HG03108 (cell line): Measurements from ENCODE around the gene CLNS1A.
"Not testable (repeated sequence)": the region's sequence is repeated elsewhere in the genome, so short reads cannot be mapped to it uniquely, and the experiment has no call there.

Experiments used
- ATAC-seq: cut with Tn5 transposase; IDR thresholded peaks from one replicate; pipeline ENCODE4 v1.9.1; 2021; ENCODE audit warnings: moderate library complexity; ENCODE audit not compliant: unreplicated experiment

CLNS1A gene

DNA sequence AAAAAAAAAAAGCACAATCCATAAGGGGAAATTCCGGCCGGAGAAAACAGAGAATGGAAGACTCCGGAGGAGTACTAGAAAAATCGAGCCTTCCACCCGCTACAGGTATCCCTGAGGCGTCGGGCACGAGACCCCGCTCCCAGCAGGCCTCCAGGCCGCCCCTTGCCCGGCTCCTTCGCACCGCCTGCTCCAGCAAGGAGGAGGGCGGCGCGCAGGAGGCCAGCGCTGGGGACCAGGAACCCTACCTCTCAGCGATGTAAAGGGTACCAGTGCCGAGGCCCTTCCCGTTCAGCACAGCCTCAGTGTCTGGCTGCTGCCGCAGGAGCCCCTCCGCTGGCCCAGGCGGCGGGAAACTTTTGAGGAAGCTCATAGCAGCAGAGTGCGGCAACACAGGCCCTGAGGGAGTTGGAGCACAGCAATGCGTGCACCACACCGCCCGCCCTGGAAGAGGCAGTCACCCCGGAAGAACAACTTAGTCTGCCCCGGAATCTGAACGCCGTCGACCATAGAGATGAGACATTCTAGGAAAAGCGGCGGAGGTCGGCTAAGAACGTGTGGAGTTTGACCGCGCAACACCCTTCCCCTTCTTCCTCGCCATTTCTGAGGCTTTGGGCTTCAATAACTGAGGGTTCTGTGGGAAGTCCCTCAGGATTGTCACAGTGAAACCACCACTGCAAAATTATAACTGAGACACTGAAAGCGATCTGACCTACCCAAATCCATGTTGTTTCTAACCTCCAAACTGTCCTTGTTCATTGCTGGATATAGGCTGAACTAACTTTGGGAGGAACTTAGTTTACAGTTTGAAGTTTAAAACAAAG is at the start of gene CLNS1A:
Gene CLNS1A, minus strand, starts transcription at position 450 of the 821 bp plus-strand sequence. Its CDS starts 80 bp downstream, at position 370.
- peak; percentile 99 for ATAC-seq

- no peak for ATAC-seq
Observed at GRCh38 chr11:77687088-77687487, 49.5 kb upstream of the CLNS1A start.

- no peak for ATAC-seq
Observed at GRCh38 chr11:77677138-77677537, 39.5 kb upstream of the CLNS1A start.

- no peak for ATAC-seq
Observed at GRCh38 chr11:77672264-77672663, 34.7 kb upstream of the CLNS1A start.

- no peak for ATAC-seq
Observed at GRCh38 chr11:77669848-77670511, 32.4 kb upstream of the CLNS1A start.

DNA sequence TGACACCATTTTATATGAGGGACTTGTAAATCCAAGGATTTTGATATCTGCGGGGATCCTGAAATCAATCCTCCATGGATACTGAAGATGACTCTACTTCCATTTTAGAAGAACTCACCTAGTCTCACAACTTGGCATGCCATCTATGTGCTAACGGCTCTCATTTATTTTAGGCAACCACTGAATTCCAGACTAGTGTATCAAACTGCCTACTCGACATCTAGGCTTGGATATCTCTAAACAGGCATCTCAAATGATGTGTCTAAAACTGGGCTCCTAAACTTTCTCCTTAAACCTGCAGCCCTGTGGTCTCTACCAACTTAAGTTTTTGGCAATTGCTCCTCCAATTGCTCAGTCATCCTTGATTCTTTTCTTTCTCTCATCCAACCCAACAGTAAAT is 31.2 kb upstream of the CLNS1A start:
- ATAC-seq, result no peak

DNA sequence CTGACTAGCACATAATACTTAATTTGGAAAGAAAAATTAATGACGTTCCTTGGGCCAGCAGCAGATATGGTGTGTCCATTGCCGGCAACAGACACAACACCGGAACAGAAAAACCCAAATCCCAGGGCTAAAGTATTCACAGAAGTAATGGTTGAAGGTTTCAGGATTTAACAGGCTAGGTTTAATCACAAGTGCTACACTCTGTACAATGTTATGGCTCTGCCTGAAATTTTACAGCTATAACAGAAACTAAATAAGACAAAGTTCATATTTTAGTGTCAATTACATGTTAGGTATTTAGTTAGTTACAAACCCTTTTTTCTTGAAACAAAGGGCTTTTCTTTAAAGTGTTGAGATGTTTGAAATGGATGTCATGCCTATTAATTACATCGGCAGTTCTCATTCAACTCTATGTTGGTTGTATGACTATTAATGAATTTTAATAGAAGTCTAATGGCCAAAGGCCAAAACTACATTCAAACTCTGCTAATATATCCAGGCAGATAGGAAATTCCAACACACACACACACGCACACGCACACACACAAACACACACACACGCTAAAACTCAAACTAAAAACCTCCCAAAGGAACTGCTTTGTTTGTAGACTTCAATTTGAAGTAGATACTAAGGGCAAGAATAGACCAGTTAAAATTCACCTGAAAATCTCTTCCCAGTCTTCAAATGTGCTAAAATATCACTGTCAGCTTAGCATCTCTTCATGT is 27.8 kb upstream of the CLNS1A start:
- ATAC-seq, result no peak

DNA sequence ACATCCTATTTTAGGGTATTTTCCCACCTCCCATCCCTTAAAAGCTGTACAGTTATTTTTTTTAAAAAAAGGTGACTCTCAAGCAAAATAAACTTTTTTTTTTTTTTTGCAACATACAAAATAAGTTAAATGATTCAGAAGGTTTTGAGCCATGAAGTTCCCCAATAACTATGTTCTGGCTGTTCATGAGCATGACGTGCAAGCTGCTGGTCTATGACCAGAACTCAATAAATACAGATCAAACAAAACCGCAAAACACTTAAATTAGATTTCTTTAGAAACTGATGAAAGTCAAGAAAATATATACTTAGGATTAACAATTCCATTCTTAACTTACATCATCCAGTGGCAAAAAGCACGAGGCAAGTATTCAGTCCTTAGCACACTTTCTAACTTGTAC is 24.1 kb upstream of the CLNS1A start:
- ATAC-seq, result no peak

DNA sequence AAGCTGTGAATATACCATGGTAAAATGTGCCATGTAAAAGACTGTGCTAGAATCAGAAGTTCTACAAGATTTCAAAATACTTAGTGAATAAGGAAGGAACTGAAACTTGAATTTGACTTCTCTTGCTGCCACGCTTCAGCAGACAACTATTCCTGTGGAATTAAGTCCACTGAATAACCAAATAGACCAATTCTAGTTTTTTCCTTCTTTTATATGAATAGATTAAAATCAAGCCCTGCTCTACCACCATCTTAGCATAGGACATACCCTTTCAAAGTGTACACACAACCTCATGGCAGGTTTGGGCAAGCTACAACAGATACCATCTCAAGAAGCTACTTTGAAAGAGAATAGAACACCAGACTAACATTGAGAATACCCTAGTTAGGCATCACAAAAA is 23.4 kb upstream of the CLNS1A start:
- no peak for ATAC-seq

GRCh38 chr11:77658213-77659013 is 20.8 kb upstream of the CLNS1A start:
- ATAC-seq, result no peak

DNA sequence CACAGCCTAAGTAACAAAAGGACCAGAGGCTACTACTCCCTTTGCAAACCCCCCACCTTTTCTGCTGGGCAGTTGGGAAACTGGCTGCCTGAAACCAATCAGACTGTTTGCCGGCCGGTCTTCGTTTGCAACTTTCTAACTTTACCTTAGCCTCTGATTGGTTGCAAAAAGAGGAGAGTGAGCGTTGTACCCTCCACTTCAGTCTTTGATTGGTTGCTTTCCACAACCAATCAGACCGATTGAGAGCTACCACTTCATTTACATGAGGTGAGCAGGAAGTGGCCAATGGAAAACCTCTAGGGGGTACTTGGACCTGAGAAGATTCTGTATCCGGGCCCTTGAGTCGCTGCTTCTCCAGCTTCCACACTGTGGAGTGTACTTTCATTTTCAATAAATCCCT is 18.8 kb upstream of the CLNS1A start:
- no peak for ATAC-seq

GRCh38 chr11:77654770-77655434 is 17.3 kb upstream of the CLNS1A start:
- ATAC-seq, result no peak

DNA sequence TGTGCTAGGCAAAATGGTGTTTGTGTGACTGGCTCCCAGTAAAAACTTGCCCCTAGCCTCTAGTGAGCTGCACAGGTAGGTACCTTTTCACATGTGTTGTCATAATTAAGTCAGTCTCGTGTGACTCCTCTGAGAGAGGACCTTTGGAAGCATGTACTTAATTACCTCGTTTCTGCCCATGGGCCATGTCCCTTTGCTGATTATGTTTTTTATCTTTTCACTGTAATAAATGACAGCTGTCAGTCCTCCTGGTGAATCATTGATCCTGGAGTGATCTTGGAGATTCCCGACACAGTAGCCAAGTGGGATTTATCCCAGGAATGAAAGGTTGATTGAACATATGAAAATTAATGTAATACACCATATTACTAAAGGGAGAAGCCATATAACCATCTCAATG is 12.5 kb upstream of the CLNS1A start:
- no peak for ATAC-seq

DNA sequence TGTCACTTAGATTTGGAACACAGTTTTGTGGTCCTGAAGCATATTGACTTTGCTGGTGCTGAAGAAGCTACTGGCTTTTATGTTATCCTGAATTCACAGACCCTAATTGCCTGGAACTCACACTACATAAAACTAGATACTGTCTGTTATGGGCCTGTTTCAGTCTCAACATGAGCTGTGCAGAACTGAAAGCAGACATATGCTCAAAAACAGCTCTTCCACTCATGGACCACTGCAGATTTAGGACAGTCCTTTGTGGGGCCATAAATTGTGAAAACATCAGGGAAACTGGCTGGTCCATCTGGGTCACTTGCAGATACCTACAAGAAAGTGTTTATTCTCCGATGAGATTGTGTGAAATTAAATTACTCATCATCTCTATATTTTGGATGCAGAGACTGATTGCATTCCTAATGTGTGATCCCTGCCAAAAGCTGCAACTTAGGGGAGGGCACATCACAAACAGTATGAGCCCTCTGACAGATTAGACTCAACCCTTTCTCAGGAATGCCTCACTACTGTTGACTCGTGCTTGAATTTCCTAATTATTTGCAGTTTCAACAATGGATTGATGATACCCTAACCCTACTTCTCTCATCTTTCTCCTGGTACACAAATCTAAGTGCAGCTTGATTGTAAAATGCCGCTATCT is 10.2 kb upstream of the CLNS1A start:
- ATAC-seq, result no peak

DNA sequence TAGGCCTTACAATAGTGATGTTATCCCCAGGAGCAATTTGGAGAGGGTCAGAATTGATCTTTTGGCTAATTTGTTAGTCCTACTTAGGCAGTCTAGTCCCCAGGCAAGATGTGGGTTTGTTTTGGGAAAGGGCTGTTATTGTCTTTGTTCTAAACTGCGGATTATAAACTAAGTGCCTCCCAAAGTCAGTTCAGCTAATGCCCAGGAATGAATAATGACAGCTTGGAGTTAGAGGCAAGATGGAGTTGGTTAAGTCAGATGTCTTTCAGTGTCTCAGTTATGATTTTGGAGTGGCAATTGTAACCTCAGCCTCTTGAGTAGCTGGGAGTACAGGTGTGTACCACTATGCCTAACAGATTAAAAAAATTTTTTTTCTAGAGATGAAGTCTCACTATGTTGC is 7.3 kb upstream of the CLNS1A start:
- no peak for ATAC-seq

GRCh38 chr11:77642228-77642627 is 4.6 kb upstream of the CLNS1A start:
- no peak for ATAC-seq

DNA sequence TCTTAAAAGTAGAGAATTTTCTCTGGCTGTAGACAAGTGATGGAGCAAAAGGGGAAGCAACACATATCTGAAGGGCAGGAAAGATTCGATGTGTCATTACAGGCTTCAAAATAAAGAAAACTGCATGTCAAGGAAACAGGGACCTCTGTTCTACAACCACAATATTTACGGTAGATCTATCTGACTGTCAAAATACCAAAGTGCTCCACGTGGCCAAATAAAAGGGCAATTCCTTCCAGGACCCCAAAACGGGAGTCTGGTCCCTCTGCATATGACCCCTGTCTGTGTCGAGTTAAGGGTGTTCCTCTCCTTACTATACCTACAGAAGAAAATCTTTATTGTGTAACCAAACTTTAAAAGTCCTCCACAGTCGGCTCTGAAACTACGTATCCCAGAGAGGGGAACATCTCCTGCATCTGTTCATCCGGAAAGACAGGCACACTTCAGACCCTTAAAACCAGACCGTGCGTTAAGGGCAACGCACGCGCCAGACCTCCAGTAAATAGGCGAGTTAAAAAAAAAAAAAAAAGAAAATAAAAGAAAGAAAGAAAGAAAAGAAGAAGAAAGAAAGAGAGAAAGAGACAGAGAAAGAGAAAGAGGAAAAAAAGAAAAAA is 756 bp downstream of the CLNS1A start:
- ATAC-seq, result no peak

DNA sequence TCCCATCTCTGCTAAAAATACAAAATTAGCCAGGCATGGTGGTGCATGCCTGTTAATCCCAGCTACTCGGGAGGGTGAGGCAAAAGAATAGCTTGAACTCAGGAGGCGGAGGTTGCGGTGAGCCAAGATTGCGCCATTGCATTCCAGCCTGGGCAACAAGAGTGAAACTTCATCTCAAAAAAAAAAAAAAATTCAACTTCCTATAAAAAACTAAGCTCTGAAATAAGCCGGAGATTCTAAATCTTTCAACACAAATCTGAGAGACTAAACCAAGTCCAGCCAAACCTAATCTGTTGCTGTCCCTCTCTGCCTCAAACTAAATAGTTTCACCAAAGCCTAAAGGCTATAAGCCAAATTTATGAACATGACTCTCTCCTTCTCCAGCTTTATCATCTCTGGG is 3.7 kb downstream of the CLNS1A start:
- not testable (repeated sequence) for ATAC-seq

GRCh38 chr11:77630157-77630710 is 7.4 kb downstream of the CLNS1A start:
- no peak for ATAC-seq
